Neuron (in vitro differentiated cells): ENCODE data around the gene TTC33.

Experiments
- H2AFZ ChIP-seq: one replicate; pipeline ENCODE4 v1.6.1; 2013; ENCODE audit warnings: low read depth, mild to moderate bottlenecking, inconsistent platforms, low read length, moderate library complexity
- H3K27me3 ChIP-seq: one replicate; pipeline ENCODE4 v1.6.1; 2013; ENCODE audit warnings: low read length; ENCODE audit not compliant: insufficient read depth
- H3K36me3 ChIP-seq: one replicate; pipeline ENCODE4 v1.6.1; 2013; ENCODE audit warnings: low read length; ENCODE audit not compliant: insufficient read depth
- H3K4me1 ChIP-seq: one replicate; pipeline ENCODE4 v1.6.1; 2013; ENCODE audit warnings: low read length; ENCODE audit not compliant: insufficient read depth
- H3K4me3 ChIP-seq: 2 replicates; pipeline ENCODE4 v1.5.1; 2013; ENCODE audit warnings: mild to moderate bottlenecking, low read length, moderate library complexity
- H3K9me3 ChIP-seq: one replicate; pipeline ENCODE4 v1.6.1; 2013; ENCODE audit warnings: low read length

Gene TTC33

GRCh38 chr5:40690267-40690666 lies 65.5 kb downstream of the TTC33 start:
- Histone ChIP-seq H3K27me3 (no peaks in the 10 kb centered on the region), H3K4me3 (no peak overlapping the region), H3K9me3 (no peaks in the 10 kb centered on the region), H3K36me3 (no peaks in the 10 kb centered on the region), H2AFZ (no peak overlapping the region), H3K4me1 (peaks cover 2% of the 10 kb centered on the region)

GRCh38 chr5:40689438-40689837 lies 66.3 kb downstream of the TTC33 start:
- Histone ChIP-seq H3K27me3 (no peaks in the 10 kb centered on the region), H3K4me1 (peaks cover 2% of the 10 kb centered on the region), H3K36me3 (no peaks in the 10 kb centered on the region), H3K9me3 (no peaks in the 10 kb centered on the region), H3K4me3 (no peak overlapping the region), H2AFZ (no peak overlapping the region)

GRCh38 chr5:40688996-40689395 lies 66.8 kb downstream of the TTC33 start:
- no peak overlapping the region for H3K4me3 ChIP-seq
- peaks cover 2% of the 10 kb centered on the region for H3K4me1 ChIP-seq
- no peaks in the 10 kb centered on the region for H3K9me3 ChIP-seq
- no peak overlapping the region for H2AFZ ChIP-seq
- no peaks in the 10 kb centered on the region for H3K36me3 ChIP-seq
- no peaks in the 10 kb centered on the region for H3K27me3 ChIP-seq

- no peaks in the 10 kb centered on the region for H3K36me3 ChIP-seq
- no peaks in the 10 kb centered on the region for H3K9me3 ChIP-seq
- H3K4me3 ChIP-seq, result no peak overlapping the region
- peaks cover 4% of the 10 kb centered on the region for H3K27me3 ChIP-seq
- H3K4me1 ChIP-seq, result peaks cover 2% of the 10 kb centered on the region
- no peak overlapping the region for H2AFZ ChIP-seq
Measured at GRCh38 chr5:40688127-40688761, 67.5 kb downstream of the TTC33 start.

- Histone ChIP-seq H3K27me3 (peaks cover 13% of the 10 kb centered on the region), H3K4me1 (peaks cover 2% of the 10 kb centered on the region), H3K9me3 (peaks cover 2% of the 10 kb centered on the region), H2AFZ (no peak overlapping the region), H3K36me3 (no peaks in the 10 kb centered on the region), H3K4me3 (no peak overlapping the region)
Measured at GRCh38 chr5:40687321-40687720, 68.4 kb downstream of the TTC33 start.

GRCh38 chr5:40685976-40686486 lies 69.7 kb downstream of the TTC33 start:
- Histone ChIP-seq H2AFZ (no peak overlapping the region), H3K4me1 (peaks cover 2% of the 10 kb centered on the region)

GRCh38 chr5:40685193-40685592 lies 70.6 kb downstream of the TTC33 start:
- Histone ChIP-seq H2AFZ (no peak overlapping the region), H3K27me3 (peaks cover 35% of the 10 kb centered on the region), H3K36me3 (no peaks in the 10 kb centered on the region), H3K4me1 (peaks cover 2% of the 10 kb centered on the region), H3K9me3 (peaks cover 13% of the 10 kb centered on the region), H3K4me3 (no peak overlapping the region)

More at GRCh38 chr5:40685976-40686486, 69.7 kb downstream of the TTC33 start:
- Histone ChIP-seq H3K4me3 (no peak overlapping the region), H3K9me3 (peaks cover 12% of the 10 kb centered on the region), H3K36me3 (no peaks in the 10 kb centered on the region), H3K27me3 (peaks cover 26% of the 10 kb centered on the region)

- Histone ChIP-seq H3K4me3 (no peak overlapping the region), H3K27me3 (peaks cover 45% of the 10 kb centered on the region), H2AFZ (no peak overlapping the region)
Measured at GRCh38 chr5:40683305-40683704, 72.5 kb downstream of the TTC33 start.

GRCh38 chr5:40682154-40683017 lies 73.4 kb downstream of the TTC33 start:
- no peaks in the 10 kb centered on the region for H3K4me1 ChIP-seq
- peaks cover 13% of the 10 kb centered on the region for H3K9me3 ChIP-seq
- H3K27me3 ChIP-seq, result peaks cover 46% of the 10 kb centered on the region
- no peaks in the 10 kb centered on the region for H3K36me3 ChIP-seq
- H2AFZ ChIP-seq, result no peak overlapping the region
- H3K4me3 ChIP-seq, result no peak overlapping the region

More at GRCh38 chr5:40683305-40683704, 72.5 kb downstream of the TTC33 start:
- Histone ChIP-seq H3K9me3 (peaks cover 13% of the 10 kb centered on the region), H3K36me3 (no peaks in the 10 kb centered on the region), H3K4me1 (no peaks in the 10 kb centered on the region)

- Histone ChIP-seq H2AFZ (no peak overlapping the region), H3K36me3 (no peaks in the 10 kb centered on the region), H3K4me1 (no peaks in the 10 kb centered on the region), H3K9me3 (peaks cover 13% of the 10 kb centered on the region), H3K27me3 (peaks cover 54% of the 10 kb centered on the region), H3K4me3 (no peak overlapping the region)
Measured at GRCh38 chr5:40681363-40682153, 74.2 kb downstream of the TTC33 start.

- Histone ChIP-seq H3K27me3 (peaks cover 55% of the 10 kb centered on the region), H2AFZ (no peak overlapping the region), H3K4me3 (no peak overlapping the region), H3K4me1 (no peaks in the 10 kb centered on the region), H3K36me3 (no peaks in the 10 kb centered on the region), H3K9me3 (peaks cover 13% of the 10 kb centered on the region)
Measured at GRCh38 chr5:40680741-40681362, 74.9 kb downstream of the TTC33 start.

GRCh38 chr5:40679913-40680681 lies 75.7 kb downstream of the TTC33 start, which contains the start of gene PTGER4:
Gene PTGER4 (plus strand): TSS chr5:40679915. CDS start chr5:40680994, 1,079 bp downstream.
- Histone ChIP-seq H3K4me1 (no peaks in the 10 kb centered on the region), H3K27me3 (peaks cover 55% of the 10 kb centered on the region), H2AFZ (no peak within 1 kb of the TSS)

More at GRCh38 chr5:40679913-40680681, 75.7 kb downstream of the TTC33 start, which contains the start of gene PTGER4:
- H3K36me3 ChIP-seq, result no peaks in the 10 kb centered on the region
- H3K9me3 ChIP-seq, result peaks cover 13% of the 10 kb centered on the region
- peak within 1 kb of the TSS; percentile 64 for H3K4me3 ChIP-seq
